ENCODE results near the gene ICAM2.

GRCh38 chr17:64056269-64057005, 36.0 kb upstream of the ICAM2 start:
- TF ChIP-seq CTCF (IDR thresholded peaks at IDR 0.05) (no peak), POLR2A (IDR thresholded peaks at IDR 0.05) (no peak), EP300 (IDR thresholded peaks at IDR 0.05) (no peak)

All from tibial nerve (tissue), 4 donors.